NCI-H345 treated with DMSO at 0.1 percent for 48 hours (cell line): Measurements from ENCODE around the gene LRPAP1.

Experiments
- DNase-seq: peaks from one replicate; lab custom pipeline; 2025; ENCODE audit not compliant: unreplicated experiment; lab: John Stamatoyannopoulos, UW

LRPAP1 gene

GRCh38 chr4:3532751-3533422 is 665 bp upstream of the LRPAP1 start:
- no peak for DNase-seq

GRCh38 chr4:3531318-3531878 is 824 bp downstream of the LRPAP1 start:
- DNase-seq: no peak

- no peak for DNase-seq
Measured at GRCh38 chr4:3530663-3531254, 1.5 kb downstream of the LRPAP1 start.

GRCh38 chr4:3530051-3530450 is 2.2 kb downstream of the LRPAP1 start:
- no peak for DNase-seq

- no peak for DNase-seq
Measured at GRCh38 chr4:3529363-3529762, 2.9 kb downstream of the LRPAP1 start.

DNA sequence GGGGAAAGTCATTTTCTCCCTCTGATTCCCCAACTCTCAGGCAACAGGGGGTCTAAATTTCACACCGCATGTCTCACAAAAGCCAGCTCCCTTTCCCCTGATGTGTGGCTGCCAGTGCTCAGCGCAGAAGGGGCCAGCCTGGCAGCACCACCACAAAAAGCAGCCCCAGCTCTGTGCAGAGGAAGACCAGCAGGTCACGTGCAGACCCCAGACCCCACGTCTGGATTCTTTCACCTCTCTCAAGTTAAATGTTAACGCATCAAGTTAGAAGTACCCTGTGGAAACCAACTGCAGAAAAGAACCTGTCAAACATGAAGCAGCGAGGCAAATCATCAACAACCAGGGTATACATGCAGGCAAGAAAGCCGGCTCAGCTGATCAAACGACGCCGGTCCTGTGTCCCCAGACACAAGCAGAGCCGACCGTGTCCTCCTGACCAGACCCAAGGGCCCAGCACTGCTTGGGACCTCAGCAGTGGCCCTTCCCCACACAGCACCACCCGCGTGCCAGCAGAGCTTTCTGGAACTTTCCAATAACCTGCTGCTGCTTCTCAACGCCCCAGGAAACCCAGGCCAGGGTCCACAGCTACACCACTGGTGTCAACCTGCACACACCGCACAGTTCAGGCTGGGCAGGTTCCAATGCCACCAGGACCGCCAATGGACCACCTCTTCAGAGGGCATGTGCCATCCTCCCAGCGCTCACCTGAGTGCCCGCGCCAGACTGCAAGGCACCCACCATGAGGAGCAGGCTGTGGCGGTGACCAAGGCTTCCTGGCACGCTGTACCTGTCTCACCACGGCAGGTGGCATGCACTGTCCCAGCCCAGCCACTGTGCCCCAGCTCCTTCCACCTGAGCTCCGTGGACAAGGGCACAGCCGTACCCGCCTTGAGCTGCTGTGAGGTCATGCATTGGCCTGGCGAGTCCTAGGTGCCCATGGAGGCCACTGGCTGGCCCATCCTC is 4.0 kb downstream of the LRPAP1 start:
- no peak for DNase-seq

DNA sequence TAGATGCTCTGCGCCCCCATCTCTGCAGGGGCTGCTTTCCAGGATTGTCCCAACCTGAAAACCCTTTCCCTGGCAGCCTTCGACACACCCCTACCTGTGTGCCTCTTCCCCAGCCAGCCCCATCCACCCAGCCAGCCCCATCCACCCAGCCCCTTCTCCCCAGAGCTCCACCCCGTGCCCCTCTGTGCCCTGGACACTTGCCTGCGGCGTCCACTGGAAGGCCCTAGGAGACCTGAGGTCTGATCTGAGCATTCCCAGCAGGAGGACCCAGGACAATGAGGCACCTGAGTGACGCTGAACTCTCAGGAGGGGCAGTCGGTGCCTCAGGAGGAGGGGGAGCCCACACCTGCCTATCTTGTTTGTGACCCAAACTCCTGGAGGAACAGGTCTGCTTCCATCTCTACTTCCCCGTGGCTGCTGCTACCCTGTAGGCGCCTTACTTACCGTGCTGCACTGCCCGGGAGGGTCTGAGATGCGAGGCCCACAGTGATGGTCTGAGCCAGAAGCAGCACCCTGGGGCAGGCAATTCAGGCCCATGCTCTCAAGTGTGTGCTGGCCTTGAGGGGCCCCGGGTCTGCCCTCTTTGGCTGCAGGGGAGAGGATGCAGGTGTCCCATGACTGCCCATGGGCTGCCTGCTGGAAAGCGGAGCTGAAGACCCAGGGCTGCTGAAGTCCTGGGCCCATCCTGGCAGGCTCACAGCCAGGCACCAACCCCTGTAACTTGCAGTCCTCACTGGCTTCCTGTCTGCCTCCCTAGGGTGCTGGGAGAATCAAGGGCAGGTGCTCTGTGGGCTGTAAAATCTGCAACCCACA is 4.9 kb downstream of the LRPAP1 start:
- no peak for DNase-seq

GRCh38 chr4:3526456-3526855 is 5.8 kb downstream of the LRPAP1 start:
- DNase-seq: no peak

DNA sequence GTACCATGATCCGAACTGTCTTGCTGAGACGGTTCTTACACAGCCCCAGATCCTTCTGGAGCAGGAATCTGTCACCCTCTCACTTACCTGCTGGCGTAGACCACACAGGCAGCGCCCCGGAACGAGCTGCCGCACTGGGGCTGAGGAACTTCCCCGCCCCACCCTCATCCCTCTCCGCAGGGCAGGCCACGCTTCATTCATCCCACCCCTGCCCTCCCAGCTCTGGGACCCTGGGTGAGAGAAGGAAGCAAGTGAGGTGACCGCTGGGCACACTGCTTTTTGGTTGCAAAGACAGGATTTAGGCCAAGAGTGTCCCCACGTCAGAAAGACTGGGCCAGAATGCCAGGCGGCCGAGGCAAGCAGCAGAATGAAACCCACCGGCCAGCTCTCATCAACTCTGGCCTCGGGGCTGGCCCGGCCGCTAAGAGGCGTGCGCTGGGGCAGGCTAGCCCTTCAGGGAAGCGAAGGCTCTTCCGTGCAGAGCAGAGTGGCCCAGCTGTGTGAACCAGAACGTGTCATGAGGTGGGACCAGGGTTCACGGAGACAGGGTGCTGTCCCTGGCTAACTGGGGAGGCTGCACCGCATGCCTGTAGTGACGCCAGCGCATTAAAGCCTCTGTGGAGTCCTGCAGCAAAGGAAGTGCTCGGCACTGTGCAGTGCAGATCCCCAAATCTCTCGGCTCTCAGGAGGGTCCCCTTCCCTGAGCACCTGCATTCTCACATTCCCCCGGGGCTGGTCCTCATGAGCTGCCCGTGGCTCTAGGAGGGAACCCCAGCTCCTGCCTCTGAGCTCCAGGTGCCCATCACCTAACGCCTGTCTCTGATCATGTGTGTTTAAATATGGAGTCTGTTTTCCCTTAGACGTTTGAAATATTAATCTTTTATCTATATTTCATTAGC is 6.4 kb downstream of the LRPAP1 start:
- no peak for DNase-seq

- DNase-seq: no peak
Measured at GRCh38 chr4:3524920-3525319, 7.3 kb downstream of the LRPAP1 start.

GRCh38 chr4:3524349-3524748 is 7.9 kb downstream of the LRPAP1 start:
- no peak for DNase-seq

GRCh38 chr4:3523628-3524221 is 8.5 kb downstream of the LRPAP1 start:
- DNase-seq: no peak

DNA sequence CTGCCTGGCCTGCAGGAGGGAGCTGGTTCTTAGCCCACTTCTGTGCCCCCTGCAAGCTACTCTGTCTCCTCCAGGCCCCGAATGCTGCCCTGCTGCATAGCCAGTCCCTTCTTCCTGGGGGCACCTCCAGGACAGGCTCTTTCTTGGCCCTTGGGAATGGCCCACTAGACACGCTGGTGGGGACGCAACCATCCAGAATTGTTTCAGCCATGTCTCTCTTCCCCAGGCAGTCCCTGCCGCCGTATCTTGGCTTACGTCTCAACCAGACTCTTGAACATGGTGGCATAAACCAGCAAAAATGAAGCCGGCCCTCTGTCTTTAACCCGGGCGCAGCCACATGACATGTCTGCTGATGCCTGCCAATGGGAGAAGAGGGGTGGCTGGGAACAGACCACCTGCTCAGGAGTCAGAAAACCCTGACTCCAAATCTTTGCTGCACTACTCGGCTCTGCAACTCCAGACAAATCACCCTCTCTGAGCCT is 9.0 kb downstream of the LRPAP1 start:
- DNase-seq: no peak

DNA sequence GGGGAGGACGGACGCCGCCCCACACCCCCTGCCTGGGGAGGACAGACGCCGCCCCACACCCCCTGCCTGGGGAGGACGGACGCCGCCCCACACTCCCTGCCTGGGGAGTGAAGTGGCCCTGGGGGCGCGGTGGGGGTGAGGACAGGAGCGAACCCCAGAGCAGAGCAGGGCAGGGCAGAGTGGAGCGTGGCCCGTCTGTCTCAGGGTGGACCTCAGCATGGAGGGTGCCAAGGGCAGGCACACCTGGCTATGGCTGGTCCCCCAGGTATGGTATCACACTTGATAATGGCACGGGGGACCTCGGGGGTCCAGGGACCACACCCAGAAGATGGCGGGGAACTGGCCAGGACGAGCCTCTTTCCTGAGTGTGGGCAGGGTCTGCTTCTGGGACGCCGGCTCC is 9.6 kb downstream of the LRPAP1 start:
- no peak for DNase-seq

- no peak for DNase-seq
Measured at GRCh38 chr4:3522326-3522640, 9.9 kb downstream of the LRPAP1 start.

DNA sequence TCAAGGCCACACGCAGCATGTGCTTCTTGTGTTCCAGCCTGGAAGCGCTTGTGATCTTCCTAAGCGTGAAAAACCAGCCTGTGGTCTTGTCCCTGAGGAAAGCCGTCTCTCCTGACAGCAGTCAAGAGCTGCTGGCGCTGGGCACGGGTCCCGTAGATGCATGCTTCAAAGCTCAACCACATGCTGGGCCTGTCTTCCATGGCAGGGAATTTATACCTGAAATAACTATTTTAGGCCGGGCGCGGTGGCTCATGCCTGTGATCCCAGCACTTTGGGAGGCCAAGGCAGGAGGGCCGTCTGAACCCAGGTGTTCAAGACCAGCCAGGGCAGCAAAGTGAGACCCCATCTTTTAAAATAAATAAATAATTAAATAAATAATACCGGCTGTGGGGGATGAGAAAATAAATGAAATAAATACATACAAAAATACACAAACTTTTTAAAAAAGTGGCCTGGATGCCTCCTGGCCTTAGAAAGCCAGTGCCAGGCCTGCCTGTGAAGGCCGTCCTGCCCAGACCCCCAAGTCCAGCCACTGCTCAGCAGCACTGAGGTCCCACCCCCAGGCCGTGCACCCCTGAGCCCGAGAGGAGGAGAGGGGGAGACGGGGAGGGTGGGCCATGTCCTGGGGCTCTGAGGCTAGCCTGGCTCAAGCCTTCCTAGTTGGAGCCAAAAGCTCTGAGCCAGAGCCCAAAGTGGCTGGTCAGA is 10.4 kb downstream of the LRPAP1 start:
- no peak for DNase-seq

DNA sequence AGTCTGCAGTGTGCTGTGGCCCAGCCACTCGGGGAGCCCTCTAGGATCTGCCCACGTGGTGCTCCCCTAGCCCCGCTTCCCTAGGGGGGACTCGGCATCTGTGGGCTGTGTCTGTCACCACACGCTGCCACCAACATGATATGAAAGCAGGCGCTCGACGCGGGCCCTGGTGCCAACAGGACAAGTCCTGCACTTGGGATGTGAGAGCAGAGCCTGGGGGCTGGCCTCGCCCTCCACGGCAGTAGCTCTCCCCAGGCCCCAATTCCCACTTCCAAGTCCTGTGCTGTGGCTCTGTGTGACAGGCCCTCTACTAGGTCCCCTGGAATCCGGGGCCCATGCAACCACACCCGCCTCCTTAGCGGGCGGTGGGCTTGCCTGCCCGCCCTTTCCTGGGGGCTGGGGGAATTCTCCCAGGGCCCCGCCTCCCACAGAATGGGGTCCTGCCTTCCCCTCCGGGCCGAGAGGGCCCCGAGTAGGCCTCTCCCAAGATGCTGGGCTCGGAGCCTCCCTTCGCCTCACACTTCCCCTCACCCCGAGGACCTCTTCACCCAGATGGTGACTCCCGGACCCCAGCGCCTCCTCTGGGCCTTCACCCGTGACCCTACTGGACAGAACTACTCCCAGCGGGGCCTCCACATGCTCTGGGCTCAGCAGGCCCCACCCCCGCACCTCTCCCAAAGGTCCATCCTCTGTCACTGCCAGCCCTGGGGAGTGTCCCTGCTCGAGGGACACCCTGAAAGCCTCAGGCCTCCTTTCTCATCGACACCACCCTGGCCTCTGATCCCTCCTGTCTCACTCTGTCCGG is 11.2 kb downstream of the LRPAP1 start:
- DNase-seq: no peak

DNA sequence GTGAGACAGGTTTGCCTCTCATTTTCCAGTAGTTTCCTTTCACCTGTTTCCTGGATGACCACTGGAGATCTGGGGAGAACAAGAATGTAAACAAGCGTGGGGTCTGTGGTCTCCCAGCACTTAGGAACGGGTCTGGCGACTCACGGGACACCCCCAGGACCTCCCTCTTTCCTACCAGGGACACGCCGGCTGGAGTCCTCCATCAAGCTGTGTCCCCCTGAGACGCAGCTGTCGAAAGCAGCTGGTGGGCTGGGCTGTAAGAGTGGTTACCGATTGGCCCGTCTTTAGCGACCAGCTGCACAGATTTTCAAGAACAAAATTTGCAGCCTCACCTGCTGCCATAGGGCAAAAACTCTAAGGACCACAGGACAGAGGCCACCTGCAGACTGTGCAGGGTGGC is 11.9 kb downstream of the LRPAP1 start:
- no peak for DNase-seq
